Hepatic stellate cell (primary cell): Measurements from ENCODE around the gene VAX1.

Experiments
- DNase-seq: peaks from one replicate; pipeline ENCODE4 v3.0.0; 2011; ENCODE audit warnings: low spot score

VAX1 gene

DNA sequence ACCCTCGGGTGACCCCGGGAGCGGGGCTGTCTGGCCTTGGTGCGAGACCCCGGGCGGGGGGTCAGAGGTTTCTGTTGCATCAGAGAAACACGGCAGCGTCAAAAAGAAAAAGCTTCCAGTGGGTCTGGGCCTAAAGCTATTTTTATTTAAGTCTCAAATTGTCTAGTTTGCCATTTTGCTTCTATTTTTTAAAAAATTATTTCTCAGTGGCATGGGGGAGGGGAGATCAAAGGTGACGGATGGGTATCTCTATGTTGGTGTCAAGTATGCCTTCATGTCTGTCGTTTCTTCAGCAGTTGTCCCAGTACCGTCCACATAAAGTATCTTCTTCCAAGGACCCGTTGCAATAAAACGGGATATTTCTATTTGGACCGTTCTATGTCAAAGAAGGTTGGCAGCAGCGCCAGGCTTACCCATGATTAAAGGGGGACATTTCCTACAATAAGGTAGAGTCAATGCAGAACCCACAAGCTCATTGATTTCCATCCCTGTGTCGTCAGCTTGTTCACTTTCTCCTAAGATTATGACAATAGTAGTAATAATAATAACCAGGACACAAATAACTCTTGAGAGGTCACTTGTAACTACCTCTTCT, 26.0 kb upstream of the VAX1 start:
- DNase-seq = no peak

DNA sequence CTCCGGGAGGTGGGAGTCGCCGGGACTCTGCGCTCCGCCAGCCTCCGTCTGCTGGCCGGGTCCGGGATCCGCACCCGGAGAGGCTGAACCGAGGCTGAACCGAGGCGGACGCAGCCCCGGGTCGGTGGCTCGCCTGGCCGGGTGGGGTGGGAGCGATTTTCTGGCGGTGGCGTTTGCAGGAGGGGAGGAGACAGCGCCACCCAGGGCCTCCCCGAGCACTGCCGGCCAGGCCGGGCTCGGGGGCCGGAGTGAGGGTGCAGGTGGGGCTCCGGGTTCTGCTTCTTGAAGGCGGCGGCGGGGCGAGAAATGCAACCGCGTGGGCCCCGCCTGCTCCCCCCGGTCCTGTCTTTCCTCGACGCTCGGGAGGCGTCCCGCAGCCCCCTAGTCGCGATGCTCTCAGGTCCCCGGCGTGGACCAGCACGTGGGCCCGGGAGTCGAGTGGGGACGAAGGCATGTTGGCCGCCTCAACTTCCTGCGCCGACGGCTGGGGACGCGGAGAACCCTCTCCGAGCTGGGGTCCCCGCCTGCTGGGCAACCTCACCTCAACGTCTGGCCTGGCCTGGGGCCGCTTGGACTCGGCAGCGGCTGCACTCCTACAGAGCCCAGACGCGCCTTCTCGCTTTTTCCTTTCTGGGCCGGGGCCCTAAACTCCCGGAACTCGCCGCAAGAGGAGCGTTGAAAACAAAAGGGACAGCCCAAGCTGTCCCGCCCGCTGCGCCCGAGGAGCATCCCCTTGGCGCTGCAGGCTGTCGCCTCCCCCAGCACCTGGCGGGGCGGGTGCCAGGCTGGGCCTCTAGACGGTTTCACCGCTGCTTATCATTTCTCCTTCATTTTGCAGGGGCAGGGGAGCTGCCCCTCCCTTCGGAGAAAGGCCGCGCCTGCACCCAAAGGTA, 25.2 kb upstream of the VAX1 start:
- DNase-seq = no peak

DNA sequence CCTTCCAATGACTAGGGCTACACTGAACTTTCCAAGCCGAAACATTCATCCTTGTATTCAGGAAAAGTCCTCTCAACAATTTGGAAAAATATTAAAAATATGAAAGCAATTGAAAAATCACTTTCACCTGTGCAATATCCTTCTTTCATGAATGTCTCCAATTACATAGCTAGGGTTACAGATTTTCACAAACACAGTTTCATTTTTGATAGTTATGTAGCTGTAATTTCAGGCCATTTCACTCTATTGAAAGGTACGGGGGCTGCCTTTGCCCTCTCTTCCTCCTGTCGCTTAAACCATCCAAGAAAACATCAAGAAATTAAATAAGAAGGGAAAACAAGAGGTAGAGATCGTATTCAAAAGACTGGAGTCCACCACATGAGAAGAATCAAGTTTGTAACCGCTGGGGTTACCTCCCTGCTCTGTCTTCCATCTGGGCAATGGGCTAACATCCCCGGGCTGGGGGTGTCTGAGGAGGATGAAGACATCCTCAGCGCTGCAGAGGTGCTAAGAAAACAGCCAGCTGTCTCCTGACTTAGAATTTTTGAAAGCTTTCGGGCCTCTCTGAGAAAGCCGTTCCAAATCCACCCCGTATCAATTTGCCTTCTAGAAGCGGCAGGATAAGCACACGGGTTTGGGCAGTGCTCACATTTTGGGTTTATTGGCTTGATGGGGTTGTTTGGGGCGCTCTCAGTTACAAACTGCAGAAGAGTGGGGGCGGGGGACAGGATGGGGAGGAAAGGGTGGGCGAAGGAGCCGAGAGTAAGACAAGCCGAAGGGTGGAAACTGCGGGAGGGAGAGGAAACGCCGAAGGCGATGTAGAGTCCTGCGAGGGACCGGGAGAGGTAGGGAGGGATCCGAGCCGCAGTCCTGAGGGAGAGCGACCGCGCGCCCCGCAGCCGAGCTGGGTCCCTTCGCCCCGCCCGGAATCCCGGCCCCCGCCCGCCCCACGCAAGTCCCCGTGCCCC, 24.3 kb upstream of the VAX1 start:
- no peak for DNase-seq

GRCh38 chr10:117161386-117162033, 23.4 kb upstream of the VAX1 start:
- no peak for DNase-seq

GRCh38 chr10:117160567-117160966, 22.5 kb upstream of the VAX1 start:
- DNase-seq = no peak

DNA sequence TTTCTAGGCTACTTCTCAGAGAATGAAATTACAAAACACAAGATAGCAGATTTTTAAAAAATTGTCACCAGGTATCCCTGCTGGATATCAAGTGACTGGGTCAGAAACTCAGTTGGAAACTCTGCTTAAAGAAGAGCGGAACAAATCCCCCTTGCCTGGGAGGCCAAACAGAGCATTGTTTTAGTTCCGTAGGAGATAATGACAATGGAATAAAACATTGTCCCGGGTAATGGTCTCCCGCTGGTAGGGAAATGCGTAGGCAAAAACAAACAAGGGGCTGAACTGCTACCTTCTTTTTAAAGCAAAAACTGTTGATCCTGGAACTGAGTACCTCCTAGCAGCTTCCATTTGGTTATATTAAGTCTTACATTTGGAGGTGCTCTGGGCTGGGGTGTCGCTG, 21.3 kb upstream of the VAX1 start:
- DNase-seq = no peak

DNA sequence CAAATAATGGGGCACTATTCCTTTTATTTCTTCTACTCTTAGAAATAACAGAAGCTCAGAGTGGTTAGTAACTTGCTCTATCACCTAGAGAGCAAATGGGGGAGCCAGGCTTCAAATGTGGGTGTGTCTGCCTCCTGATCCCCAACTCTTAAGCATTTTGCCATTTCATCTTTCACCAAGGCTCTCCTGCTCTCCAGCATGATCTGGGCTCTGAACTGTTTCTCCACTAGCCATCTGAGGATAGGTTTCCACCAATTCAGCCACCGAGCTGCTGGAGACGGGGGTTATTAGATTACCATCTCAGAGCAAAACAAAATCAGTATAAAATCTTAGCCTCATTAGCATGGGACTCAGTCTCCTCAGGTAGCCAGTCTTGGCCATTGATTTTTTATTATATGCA, 20.2 kb upstream of the VAX1 start:
- no peak for DNase-seq

DNA sequence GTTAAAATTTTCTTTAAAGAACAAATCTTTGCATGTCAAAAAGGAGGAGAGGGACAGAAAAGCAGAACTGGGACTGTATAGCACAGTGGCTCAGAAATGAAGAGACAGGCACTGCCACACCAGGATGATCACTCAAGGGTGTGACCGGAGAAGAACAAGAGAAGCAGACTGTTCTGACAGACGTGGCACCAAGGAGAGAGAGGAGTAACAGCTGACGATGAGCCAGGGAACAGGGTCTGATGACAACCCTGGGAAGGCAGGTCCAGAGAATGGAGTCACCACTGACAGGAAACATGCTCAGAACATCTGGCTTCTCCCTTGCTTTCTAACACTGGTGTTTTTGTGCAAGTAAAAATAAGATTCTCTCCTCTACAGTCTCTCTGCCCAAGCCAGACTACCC, 14.6 kb upstream of the VAX1 start:
- no peak for DNase-seq

DNA sequence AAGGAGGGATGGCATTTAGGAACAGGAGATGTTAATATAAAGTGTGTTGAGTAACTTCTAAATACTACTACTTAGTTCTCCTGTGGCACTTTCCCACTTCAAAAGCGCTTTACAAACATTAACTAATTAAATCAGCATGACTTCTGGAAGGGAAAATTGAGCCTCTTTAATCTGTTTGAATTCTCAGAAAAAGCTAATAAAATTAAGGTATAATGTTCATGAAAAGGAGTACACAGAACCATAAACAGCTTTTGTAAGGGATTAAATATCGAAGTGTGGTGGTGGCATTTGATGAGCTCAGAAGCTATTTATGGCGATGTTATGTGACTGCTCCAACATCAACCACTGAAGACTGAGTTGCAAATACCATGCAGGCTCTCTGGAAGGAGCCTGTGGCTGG, 10.2 kb upstream of the VAX1 start:
- DNase-seq = no peak

GRCh38 chr10:117145019-117145418, 6.9 kb upstream of the VAX1 start:
- no peak for DNase-seq

GRCh38 chr10:117143103-117143823, 5.2 kb upstream of the VAX1 start:
- no peak for DNase-seq

GRCh38 chr10:117140525-117140902, 2.4 kb upstream of the VAX1 start:
- DNase-seq = no peak

- no peak for DNase-seq
Observed at GRCh38 chr10:117139581-117140524, 1.8 kb upstream of the VAX1 start.

- no peak for DNase-seq
Observed at GRCh38 chr10:117138838-117139580, 939 bp upstream of the VAX1 start.

GRCh38 chr10:117137031-117137910, 799 bp downstream of the VAX1 start:
- DNase-seq = no peak

- no peak for DNase-seq
Observed at GRCh38 chr10:117136391-117136975, 1.6 kb downstream of the VAX1 start.

GRCh38 chr10:117135480-117136140, 2.5 kb downstream of the VAX1 start:
- DNase-seq = no peak

GRCh38 chr10:117135026-117135372, 3.1 kb downstream of the VAX1 start:
- no peak for DNase-seq
